Measurements from ENCODE around the gene MYH14. TPM values are rescaled to one million over a fixed set of nuclear protein-coding genes. Genes with fewer than 3 reads are reported as not detected.

Gene MYH14
- total RNA-seq, 1 donor from 2014 or later = 0.59 TPM

DNA sequence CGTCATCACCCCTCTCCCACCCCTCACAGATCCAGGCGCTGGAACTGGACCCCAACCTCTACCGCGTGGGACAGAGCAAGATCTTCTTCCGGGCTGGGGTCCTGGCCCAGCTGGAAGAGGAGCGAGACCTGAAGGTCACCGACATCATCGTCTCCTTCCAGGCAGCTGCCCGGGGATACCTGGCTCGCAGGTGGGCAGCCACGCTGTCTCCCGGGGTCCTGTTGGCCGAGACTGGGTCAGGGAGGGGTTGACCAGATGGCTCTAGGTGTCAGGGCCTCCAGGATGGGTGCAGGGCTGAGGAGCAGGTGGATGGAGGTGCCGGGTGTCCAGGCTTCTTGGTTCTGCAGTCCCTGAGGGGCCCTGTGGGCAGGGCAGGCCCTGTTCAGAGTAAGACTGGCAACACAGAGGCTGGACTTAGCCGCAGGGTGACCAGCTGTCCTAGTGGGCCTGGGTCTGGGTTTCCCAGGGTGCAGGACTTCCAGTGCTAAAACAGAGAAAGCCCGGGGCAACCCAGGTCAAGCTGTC lies 58.1 kb downstream of the MYH14 start:
- Mint-ChIP-seq H3K4me3 (ENCODE audit: unreplicated experiment) (no peak overlapping the region), H3K27me3 (ENCODE audit: unreplicated experiment) (no peaks in the 10 kb centered on the region)
- DNase-seq = no peak

DNA sequence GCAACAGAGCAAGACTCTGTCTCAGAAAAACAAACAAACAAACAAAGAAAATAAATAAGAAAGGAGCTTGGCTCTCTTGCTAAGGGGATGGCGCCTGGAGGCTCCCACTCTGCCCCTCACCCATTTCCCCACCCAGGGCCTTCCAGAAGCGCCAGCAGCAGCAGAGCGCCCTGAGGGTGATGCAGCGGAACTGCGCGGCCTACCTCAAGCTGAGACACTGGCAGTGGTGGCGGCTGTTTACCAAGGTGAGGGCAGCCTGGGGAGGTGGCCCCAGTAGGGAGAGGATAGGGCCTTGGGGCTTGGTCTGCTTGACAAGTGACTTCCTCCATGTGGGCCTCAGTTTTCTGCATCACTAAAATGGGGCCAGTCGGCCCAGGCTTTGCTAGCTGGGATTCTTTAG lies 59.8 kb downstream of the MYH14 start:
- H3K4me3 Mint-ChIP-seq (ENCODE audit: unreplicated experiment) = no peak overlapping the region
- H3K27me3 Mint-ChIP-seq (ENCODE audit: unreplicated experiment) = peaks cover 2% of the 10 kb centered on the region
- no peak overlapping the region for H3K27ac Mint-ChIP-seq (ENCODE audit: unreplicated experiment)
- H3K36me3 Mint-ChIP-seq (ENCODE audit: unreplicated experiment) = no peaks in the 10 kb centered on the region
- H3K4me1 Mint-ChIP-seq (ENCODE audit: low read depth, unreplicated experiment) = no peaks in the 10 kb centered on the region
- TF ChIP-seq, protein P1, sequence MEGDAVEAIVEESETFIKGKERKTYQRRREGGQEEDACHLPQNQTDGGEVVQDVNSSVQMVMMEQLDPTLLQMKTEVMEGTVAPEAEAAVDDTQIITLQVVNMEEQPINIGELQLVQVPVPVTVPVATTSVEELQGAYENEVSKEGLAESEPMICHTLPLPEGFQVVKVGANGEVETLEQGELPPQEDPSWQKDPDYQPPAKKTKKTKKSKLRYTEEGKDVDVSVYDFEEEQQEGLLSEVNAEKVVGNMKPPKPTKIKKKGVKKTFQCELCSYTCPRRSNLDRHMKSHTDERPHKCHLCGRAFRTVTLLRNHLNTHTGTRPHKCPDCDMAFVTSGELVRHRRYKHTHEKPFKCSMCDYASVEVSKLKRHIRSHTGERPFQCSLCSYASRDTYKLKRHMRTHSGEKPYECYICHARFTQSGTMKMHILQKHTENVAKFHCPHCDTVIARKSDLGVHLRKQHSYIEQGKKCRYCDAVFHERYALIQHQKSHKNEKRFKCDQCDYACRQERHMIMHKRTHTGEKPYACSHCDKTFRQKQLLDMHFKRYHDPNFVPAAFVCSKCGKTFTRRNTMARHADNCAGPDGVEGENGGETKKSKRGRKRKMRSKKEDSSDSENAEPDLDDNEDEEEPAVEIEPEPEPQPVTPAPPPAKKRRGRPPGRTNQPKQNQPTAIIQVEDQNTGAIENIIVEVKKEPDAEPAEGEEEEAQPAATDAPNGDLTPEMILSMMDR (IDR thresholded peaks at IDR 0.05; ENCODE audit: partially characterized antibody, unreplicated experiment) = no peak
- DNase-seq = no peak
- peaks cover 3% of the 10 kb centered on the region for H3K9me3 Mint-ChIP-seq (ENCODE audit: unreplicated experiment)

More for the DNA sequence above, 58.1 kb downstream of the MYH14 start:
- H3K9me3 Mint-ChIP-seq (ENCODE audit: unreplicated experiment) = peaks cover 6% of the 10 kb centered on the region
- H3K4me1 Mint-ChIP-seq (ENCODE audit: low read depth, unreplicated experiment) = no peaks in the 10 kb centered on the region
- H3K27ac Mint-ChIP-seq (ENCODE audit: unreplicated experiment) = no peak overlapping the region
- H3K36me3 Mint-ChIP-seq (ENCODE audit: unreplicated experiment) = no peaks in the 10 kb centered on the region
- TF ChIP-seq, protein P1 (IDR thresholded peaks at IDR 0.05; ENCODE audit: partially characterized antibody, unreplicated experiment) = no peak

DNA sequence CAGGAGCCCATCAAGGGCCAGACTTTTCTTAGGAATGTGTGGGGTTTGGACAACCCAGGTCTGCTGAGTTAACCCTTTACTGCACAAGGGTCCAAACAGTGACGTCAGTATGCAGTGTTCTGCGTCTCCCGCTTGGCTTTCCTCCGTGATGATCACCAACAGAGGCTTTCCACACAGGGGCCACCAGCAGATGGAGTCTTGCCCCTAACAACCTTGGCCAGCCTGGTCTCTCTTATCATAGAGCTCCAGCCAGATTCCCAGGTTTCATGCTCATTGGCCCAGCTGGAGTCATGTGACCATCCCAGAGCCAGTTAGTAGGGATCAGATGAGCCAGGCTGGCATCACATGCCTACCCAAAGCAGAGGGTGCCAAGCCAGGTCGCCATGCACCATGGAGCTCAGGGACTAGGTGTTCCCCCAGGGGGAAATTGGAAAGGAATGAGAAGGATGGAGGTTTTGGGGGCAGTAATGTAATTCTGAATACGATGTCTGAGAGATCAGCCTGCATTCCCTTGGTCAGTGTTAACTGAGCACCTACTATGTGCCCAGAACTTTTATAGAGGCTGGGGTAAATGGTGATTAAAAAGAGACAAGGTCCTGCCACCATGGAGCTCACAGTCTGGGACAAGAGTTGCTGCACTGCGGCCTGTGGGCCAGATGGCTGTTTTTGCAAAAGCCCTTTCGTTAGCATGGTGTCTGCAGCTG lies 61.2 kb downstream of the MYH14 start:
- TF ChIP-seq, protein P1 (IDR thresholded peaks at IDR 0.05; ENCODE audit: partially characterized antibody, unreplicated experiment) = no peak
- Mint-ChIP-seq H3K4me3 (ENCODE audit: unreplicated experiment) (no peak overlapping the region), H3K27me3 (ENCODE audit: unreplicated experiment) (peaks cover 2% of the 10 kb centered on the region), H3K27ac (ENCODE audit: unreplicated experiment) (no peak overlapping the region), H3K36me3 (ENCODE audit: unreplicated experiment) (no peaks in the 10 kb centered on the region), H3K9me3 (ENCODE audit: unreplicated experiment) (peaks cover 3% of the 10 kb centered on the region), H3K4me1 (ENCODE audit: low read depth, unreplicated experiment) (no peaks in the 10 kb centered on the region)
- DNase-seq = no peak

DNA sequence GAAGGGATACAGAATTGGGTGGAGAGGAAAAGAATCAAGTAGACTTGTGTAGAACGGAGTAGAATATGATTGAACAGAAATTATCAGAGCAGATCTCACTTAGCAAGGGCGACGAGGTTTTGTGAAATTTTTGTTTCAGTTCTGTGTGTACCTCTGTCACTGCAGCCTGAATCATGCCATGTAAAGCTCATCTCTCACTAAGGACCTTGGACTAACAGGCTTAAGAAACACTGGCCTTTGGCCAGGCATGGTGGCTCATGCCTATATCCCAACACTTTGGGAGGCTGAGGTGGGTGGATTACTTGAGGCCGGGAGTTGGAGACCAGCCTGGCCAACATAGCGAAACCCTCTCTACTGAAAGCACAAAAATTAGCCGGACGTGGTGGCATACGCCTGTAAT lies 62.6 kb downstream of the MYH14 start:
- no peaks in the 10 kb centered on the region for H3K4me1 Mint-ChIP-seq (ENCODE audit: low read depth, unreplicated experiment)
- no peaks in the 10 kb centered on the region for H3K36me3 Mint-ChIP-seq (ENCODE audit: unreplicated experiment)
- DNase-seq = no peak
- H3K4me3 Mint-ChIP-seq (ENCODE audit: unreplicated experiment) = no peak overlapping the region
- TF ChIP-seq, protein P1 (IDR thresholded peaks at IDR 0.05; ENCODE audit: partially characterized antibody, unreplicated experiment) = no peak
- peaks cover 2% of the 10 kb centered on the region for H3K27me3 Mint-ChIP-seq (ENCODE audit: unreplicated experiment)
- H3K27ac Mint-ChIP-seq (ENCODE audit: unreplicated experiment) = no peak overlapping the region
- peaks cover 3% of the 10 kb centered on the region for H3K9me3 Mint-ChIP-seq (ENCODE audit: unreplicated experiment)

DNA sequence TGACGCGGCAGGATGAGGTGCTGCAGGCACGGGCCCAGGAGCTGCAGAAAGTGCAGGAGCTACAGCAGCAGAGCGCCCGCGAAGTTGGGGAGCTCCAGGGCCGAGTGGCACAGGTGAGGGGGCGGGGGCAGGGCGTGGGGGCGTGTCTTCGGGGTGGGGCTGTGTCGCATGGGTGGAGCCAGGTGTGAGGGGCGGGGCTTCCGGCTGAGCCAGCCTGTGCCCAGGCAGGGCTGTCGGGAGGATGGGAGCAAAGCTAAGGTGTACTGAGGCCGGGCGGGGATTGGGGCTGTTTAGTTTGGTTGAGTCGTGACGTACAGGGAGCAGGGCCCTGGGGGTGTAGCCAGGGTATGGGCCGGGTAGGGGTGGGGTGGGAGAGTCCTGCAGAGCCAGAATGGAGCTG lies 63.5 kb downstream of the MYH14 start:
- Mint-ChIP-seq H3K36me3 (ENCODE audit: unreplicated experiment) (no peaks in the 10 kb centered on the region), H3K27me3 (ENCODE audit: unreplicated experiment) (peaks cover 2% of the 10 kb centered on the region), H3K27ac (ENCODE audit: unreplicated experiment) (no peak overlapping the region), H3K4me1 (ENCODE audit: low read depth, unreplicated experiment) (no peaks in the 10 kb centered on the region), H3K9me3 (ENCODE audit: unreplicated experiment) (peaks cover 1% of the 10 kb centered on the region), H3K4me3 (ENCODE audit: unreplicated experiment) (no peak overlapping the region)
- no peak for DNase-seq
- TF ChIP-seq, protein P1 (IDR thresholded peaks at IDR 0.05; ENCODE audit: partially characterized antibody, unreplicated experiment) = no peak

Measured in glutamatergic neuron (in vitro differentiated cells).